ENCODE data around the gene CLSTN2.
A peak's percentile ranks its signal among the peaks of the same experiment; 100 is the strongest.

Gene CLSTN2

GRCh38 chr3:140610544-140610943 lies 675.6 kb downstream of the CLSTN2 start:
- TF ChIP-seq, protein P1, sequence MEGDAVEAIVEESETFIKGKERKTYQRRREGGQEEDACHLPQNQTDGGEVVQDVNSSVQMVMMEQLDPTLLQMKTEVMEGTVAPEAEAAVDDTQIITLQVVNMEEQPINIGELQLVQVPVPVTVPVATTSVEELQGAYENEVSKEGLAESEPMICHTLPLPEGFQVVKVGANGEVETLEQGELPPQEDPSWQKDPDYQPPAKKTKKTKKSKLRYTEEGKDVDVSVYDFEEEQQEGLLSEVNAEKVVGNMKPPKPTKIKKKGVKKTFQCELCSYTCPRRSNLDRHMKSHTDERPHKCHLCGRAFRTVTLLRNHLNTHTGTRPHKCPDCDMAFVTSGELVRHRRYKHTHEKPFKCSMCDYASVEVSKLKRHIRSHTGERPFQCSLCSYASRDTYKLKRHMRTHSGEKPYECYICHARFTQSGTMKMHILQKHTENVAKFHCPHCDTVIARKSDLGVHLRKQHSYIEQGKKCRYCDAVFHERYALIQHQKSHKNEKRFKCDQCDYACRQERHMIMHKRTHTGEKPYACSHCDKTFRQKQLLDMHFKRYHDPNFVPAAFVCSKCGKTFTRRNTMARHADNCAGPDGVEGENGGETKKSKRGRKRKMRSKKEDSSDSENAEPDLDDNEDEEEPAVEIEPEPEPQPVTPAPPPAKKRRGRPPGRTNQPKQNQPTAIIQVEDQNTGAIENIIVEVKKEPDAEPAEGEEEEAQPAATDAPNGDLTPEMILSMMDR (IDR thresholded peaks at IDR 0.05; ENCODE audit: low read depth, low read length): no peak
- no peak overlapping the region for H3K4me3 ChIP-seq (ENCODE audit: low read depth, low read length)
- in situ Hi-C loops (cut with HindIII; ENCODE audit: low sequenced_read_pairs): no loop called here
- DNase-seq (ENCODE audit: low read depth, low spot score): peak; percentile 26

DNA sequence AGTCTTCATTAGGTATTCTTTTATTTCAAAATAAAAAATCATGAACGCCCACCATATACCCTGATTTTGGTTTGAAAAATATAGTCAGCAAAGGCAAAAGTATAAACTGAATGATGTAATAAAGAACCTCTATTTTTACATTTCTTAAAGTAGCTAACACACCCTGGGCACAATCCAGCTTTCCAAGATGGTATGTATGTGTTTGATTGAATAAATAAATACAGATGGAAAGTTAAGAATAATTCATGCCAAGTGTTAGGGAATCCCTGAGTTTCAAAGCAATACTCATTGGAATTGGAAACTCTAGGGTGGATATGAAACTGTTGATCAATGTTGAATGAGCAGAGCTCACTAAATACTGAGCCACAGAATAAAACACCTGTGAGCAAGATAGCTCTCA lies 679.0 kb downstream of the CLSTN2 start:
- TF ChIP-seq, protein P1 (IDR thresholded peaks at IDR 0.05; ENCODE audit: low read depth, low read length): no peak
- DNase-seq (ENCODE audit: low read depth, low spot score): no peak
- in situ Hi-C loops (cut with HindIII; ENCODE audit: low sequenced_read_pairs): no loop called here
- no peak overlapping the region for H3K4me3 ChIP-seq (ENCODE audit: low read depth, low read length)

GRCh38 chr3:140617135-140617534 lies 682.1 kb downstream of the CLSTN2 start:
- in situ Hi-C loops (cut with HindIII; ENCODE audit: low sequenced_read_pairs): no loop called here
- no peak overlapping the region for H3K4me3 ChIP-seq (ENCODE audit: low read depth, low read length)
- TF ChIP-seq, protein P1 (IDR thresholded peaks at IDR 0.05; ENCODE audit: low read depth, low read length): no peak
- no peak for DNase-seq (ENCODE audit: low read depth, low spot score)

DNA sequence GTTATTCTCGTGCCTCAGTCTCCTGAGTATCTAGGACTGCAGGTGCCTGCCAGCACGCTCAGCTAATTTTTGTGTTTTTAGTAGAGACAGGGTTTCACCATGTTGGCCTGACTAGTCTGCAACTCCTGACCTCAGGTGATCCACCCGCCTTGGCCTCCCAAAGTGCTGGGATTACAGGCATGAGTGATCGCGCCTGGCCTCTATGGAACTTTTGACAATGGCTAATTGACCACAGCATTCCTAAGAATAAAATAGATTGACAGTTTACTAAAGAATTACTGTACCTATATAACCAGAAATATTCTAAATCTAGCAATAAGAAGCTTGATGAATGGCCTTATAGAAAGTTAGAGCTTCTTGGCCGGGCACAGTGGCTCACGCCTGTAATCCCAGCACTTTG lies 691.9 kb downstream of the CLSTN2 start:
- in situ Hi-C loops (cut with HindIII; ENCODE audit: low sequenced_read_pairs): no loop called here
- no peak overlapping the region for H3K4me3 ChIP-seq (ENCODE audit: low read depth, low read length)
- TF ChIP-seq, protein P1 (IDR thresholded peaks at IDR 0.05; ENCODE audit: low read depth, low read length): no peak
- DNase-seq (ENCODE audit: low read depth, low spot score): no peak

Measured in astrocyte of the spinal cord (primary cell).